NK-92 (cell line): Measurements from ENCODE around the gene UBE4A.

Experiments
- DNase-seq: peaks from one replicate; lab custom pipeline; 2025; ENCODE audit not compliant: unreplicated experiment; lab: John Stamatoyannopoulos, UW

The UBE4A gene

GRCh38 chr11:118359295-118359958 lies at the start of gene UBE4A:
TSS of gene UBE4A (plus strand) at chr11:118359600. CDS start at chr11:118365081, 5,481 bp downstream.
- peak; percentile 85 for DNase-seq

- no peak for DNase-seq
Measured at GRCh38 chr11:118310271-118310670, 49.1 kb upstream of the UBE4A start.

GRCh38 chr11:118310781-118311485 lies 48.5 kb upstream of the UBE4A start:
- DNase-seq, result no peak

GRCh38 chr11:118311518-118311917 lies 47.9 kb upstream of the UBE4A start:
- DNase-seq, result no peak

- no peak for DNase-seq
Measured at GRCh38 chr11:118312328-118312727, 47.1 kb upstream of the UBE4A start.

GRCh38 chr11:118313242-118313641 lies 46.2 kb upstream of the UBE4A start:
- no peak for DNase-seq

GRCh38 chr11:118314988-118315411 lies 44.4 kb upstream of the UBE4A start:
- DNase-seq, result no peak

GRCh38 chr11:118318124-118318523 lies 41.3 kb upstream of the UBE4A start:
- no peak for DNase-seq

- no peak for DNase-seq
Measured at GRCh38 chr11:118318581-118319336, 40.6 kb upstream of the UBE4A start.

GRCh38 chr11:118319337-118319707 lies 40.1 kb upstream of the UBE4A start:
- no peak for DNase-seq

- DNase-seq, result no peak
Measured at GRCh38 chr11:118320515-118320914, 38.9 kb upstream of the UBE4A start.

- no peak for DNase-seq
Measured at GRCh38 chr11:118321386-118322082, 37.9 kb upstream of the UBE4A start.

GRCh38 chr11:118322721-118323120 lies 36.7 kb upstream of the UBE4A start:
- DNase-seq, result no peak

GRCh38 chr11:118325283-118325682 lies 34.1 kb upstream of the UBE4A start:
- DNase-seq, result no peak

- no peak for DNase-seq
Measured at GRCh38 chr11:118328745-118329144, 30.7 kb upstream of the UBE4A start.

- no peak for DNase-seq
Measured at GRCh38 chr11:118334745-118335144, 24.7 kb upstream of the UBE4A start.

- peak; percentile 48 for DNase-seq
Measured at GRCh38 chr11:118338637-118339061, 20.8 kb upstream of the UBE4A start.

GRCh38 chr11:118339281-118339961 lies 20.0 kb upstream of the UBE4A start:
- DNase-seq, result no peak

- DNase-seq, result no peak
Measured at GRCh38 chr11:118340449-118340848, 19.0 kb upstream of the UBE4A start.

GRCh38 chr11:118341261-118341660 lies 18.1 kb upstream of the UBE4A start:
- no peak for DNase-seq
